ENCODE results near the gene AGRN.

Gene AGRN

GRCh38 chr1:1083416-1084371 is 63.8 kb downstream of the AGRN start:
- no peak overlapping the region for H3K4me3 Mint-ChIP-seq
- no peak overlapping the region for H3K27ac Mint-ChIP-seq
- no peaks in the 10 kb centered on the region for H3K36me3 Mint-ChIP-seq (ENCODE audit: low read depth)
- peaks cover 4% of the 10 kb centered on the region for H3K4me1 Mint-ChIP-seq (ENCODE audit: low read depth)
- no peaks in the 10 kb centered on the region for H3K9me3 Mint-ChIP-seq
- H3K27me3 Mint-ChIP-seq: no peaks in the 10 kb centered on the region

- H3K4me1 Mint-ChIP-seq (ENCODE audit: low read depth): peaks cover under 1% of the 10 kb centered on the region
- no peak overlapping the region for H3K4me3 Mint-ChIP-seq
- H3K27ac Mint-ChIP-seq: no peak overlapping the region
- no peaks in the 10 kb centered on the region for H3K27me3 Mint-ChIP-seq
- H3K9me3 Mint-ChIP-seq: no peaks in the 10 kb centered on the region
- H3K36me3 Mint-ChIP-seq (ENCODE audit: low read depth): no peaks in the 10 kb centered on the region
Measured at GRCh38 chr1:1084372-1085170, 64.7 kb downstream of the AGRN start.

- no peaks in the 10 kb centered on the region for H3K36me3 Mint-ChIP-seq (ENCODE audit: low read depth)
- H3K9me3 Mint-ChIP-seq: no peaks in the 10 kb centered on the region
- no peaks in the 10 kb centered on the region for H3K4me1 Mint-ChIP-seq (ENCODE audit: low read depth)
- H3K27ac Mint-ChIP-seq: no peak overlapping the region
- H3K4me3 Mint-ChIP-seq: no peak overlapping the region
- H3K27me3 Mint-ChIP-seq: no peaks in the 10 kb centered on the region
Measured at GRCh38 chr1:1085171-1085841, 65.4 kb downstream of the AGRN start.

GRCh38 chr1:1085911-1086841 is 66.3 kb downstream of the AGRN start:
- Mint-ChIP-seq H3K4me3 (no peak overlapping the region), H3K27ac (no peak overlapping the region), H3K27me3 (no peaks in the 10 kb centered on the region), H3K4me1 (ENCODE audit: low read depth) (no peaks in the 10 kb centered on the region), H3K36me3 (ENCODE audit: low read depth) (no peaks in the 10 kb centered on the region), H3K9me3 (no peaks in the 10 kb centered on the region)

- Mint-ChIP-seq H3K27me3 (no peaks in the 10 kb centered on the region), H3K4me3 (no peak overlapping the region), H3K4me1 (ENCODE audit: low read depth) (no peaks in the 10 kb centered on the region), H3K27ac (no peak overlapping the region), H3K9me3 (no peaks in the 10 kb centered on the region), H3K36me3 (ENCODE audit: low read depth) (no peaks in the 10 kb centered on the region)
Measured at GRCh38 chr1:1086911-1087341, 67.0 kb downstream of the AGRN start.

- no peaks in the 10 kb centered on the region for H3K36me3 Mint-ChIP-seq (ENCODE audit: low read depth)
- H3K27me3 Mint-ChIP-seq: no peaks in the 10 kb centered on the region
- H3K4me1 Mint-ChIP-seq (ENCODE audit: low read depth): no peaks in the 10 kb centered on the region
- H3K4me3 Mint-ChIP-seq: no peak overlapping the region
- H3K9me3 Mint-ChIP-seq: no peaks in the 10 kb centered on the region
- no peak overlapping the region for H3K27ac Mint-ChIP-seq
Measured at GRCh38 chr1:1087351-1088028, 67.6 kb downstream of the AGRN start.

GRCh38 chr1:1088029-1088800 is 68.3 kb downstream of the AGRN start:
- no peak overlapping the region for H3K4me3 Mint-ChIP-seq
- H3K9me3 Mint-ChIP-seq: no peaks in the 10 kb centered on the region
- H3K27ac Mint-ChIP-seq: no peak overlapping the region

GRCh38 chr1:1088801-1089680 is 69.1 kb downstream of the AGRN start:
- Mint-ChIP-seq H3K27me3 (no peaks in the 10 kb centered on the region), H3K4me1 (ENCODE audit: low read depth) (peaks cover 10% of the 10 kb centered on the region), H3K27ac (no peak overlapping the region), H3K36me3 (ENCODE audit: low read depth) (peaks cover 6% of the 10 kb centered on the region), H3K9me3 (no peaks in the 10 kb centered on the region), H3K4me3 (no peak overlapping the region)

More at GRCh38 chr1:1088029-1088800, 68.3 kb downstream of the AGRN start:
- Mint-ChIP-seq H3K36me3 (ENCODE audit: low read depth) (peaks cover 5% of the 10 kb centered on the region), H3K27me3 (no peaks in the 10 kb centered on the region), H3K4me1 (ENCODE audit: low read depth) (peaks cover 5% of the 10 kb centered on the region)

- H3K4me3 Mint-ChIP-seq: no peak overlapping the region
- peaks cover 8% of the 10 kb centered on the region for H3K36me3 Mint-ChIP-seq (ENCODE audit: low read depth)
- no peaks in the 10 kb centered on the region for H3K27me3 Mint-ChIP-seq
- no peak overlapping the region for H3K27ac Mint-ChIP-seq
- no peaks in the 10 kb centered on the region for H3K9me3 Mint-ChIP-seq
- peaks cover 10% of the 10 kb centered on the region for H3K4me1 Mint-ChIP-seq (ENCODE audit: low read depth)
Measured at GRCh38 chr1:1089731-1090423, 70.0 kb downstream of the AGRN start.

GRCh38 chr1:1090424-1091343 is 70.8 kb downstream of the AGRN start:
- peaks cover 16% of the 10 kb centered on the region for H3K36me3 Mint-ChIP-seq (ENCODE audit: low read depth)
- H3K27ac Mint-ChIP-seq: no peak overlapping the region
- no peak overlapping the region for H3K4me3 Mint-ChIP-seq
- H3K9me3 Mint-ChIP-seq: no peaks in the 10 kb centered on the region
- peaks cover 10% of the 10 kb centered on the region for H3K4me1 Mint-ChIP-seq (ENCODE audit: low read depth)
- no peaks in the 10 kb centered on the region for H3K27me3 Mint-ChIP-seq
